Activated CD8-positive, alpha-beta T cell treated with anti-CD3 and anti-CD28 coated beads, Interleukin-2, amount 10 ng/mL, durations not matched to agents 7 days and 5 days (primary cell): Measurements from ENCODE around the gene LRRN4. TPM values are rescaled to one million over a fixed set of nuclear protein-coding genes. Genes with fewer than 3 reads are reported as not detected.
"Not testable (repeated sequence)": the region's sequence is repeated elsewhere in the genome, so short reads cannot be mapped to it uniquely, and the experiment has no call there.

Experiments used
- ATAC-seq: fragments of 150-1000 bp; cut with Tn5 transposase; one replicate; pipeline ENCODE4 v1.10.0; 2021; ENCODE audit warnings: moderate library complexity
- CTCF ChIA-PET: fragments of 350-600 bp; sonication (Branson Sonifier 250); formaldehyde crosslinking; loops from one replicate; lab custom pipeline; 2021; ENCODE audit warnings: antibody characterized with exemption; lab: Charles Lee
- POLR2A ChIA-PET: fragments of 350-600 bp; sonication (Branson Sonifier 250); formaldehyde crosslinking; loops from one replicate; lab custom pipeline; 2021; ENCODE audit warnings: antibody characterized with exemption; lab: Charles Lee
- DNase-seq: peaks from one replicate; pipeline ENCODE4 v3.0.0-alpha.2; 2020
- H3K27ac Mint-ChIP-seq: one replicate; pipeline ENCODE4 v1.8.0; 2021; ENCODE audit warnings: mild to moderate bottlenecking, mixed read lengths
- H3K27me3 Mint-ChIP-seq: one replicate; pipeline ENCODE4 v1.8.0; 2021; ENCODE audit warnings: low read depth, mixed read lengths
- H3K36me3 Mint-ChIP-seq: one replicate; pipeline ENCODE4 v1.8.0; 2021; ENCODE audit warnings: low read depth, mixed read lengths
- H3K4me1 Mint-ChIP-seq: one replicate; pipeline ENCODE4 v1.8.0; 2021; ENCODE audit warnings: low read depth, mixed read lengths
- H3K4me3 Mint-ChIP-seq: one replicate; pipeline ENCODE4 v1.8.0; 2021; ENCODE audit warnings: mild to moderate bottlenecking, mixed read lengths
- H3K9me3 Mint-ChIP-seq: one replicate; pipeline ENCODE4 v1.8.0; 2022; ENCODE audit warnings: mixed read lengths; ENCODE audit not compliant: insufficient read depth
- total RNA-seq, 2 experiments: library from RNA; stranded (reverse); gene quantifications; one replicate each; pipeline ENCODE4 v1.2.3, GENCODE V29; 2021

Gene LRRN4
- total RNA-seq, 2 experiments from 2014 or later, result not detected

- no peaks in the 10 kb centered on the region for H3K36me3 Mint-ChIP-seq
- no peak overlapping the region for H3K4me3 Mint-ChIP-seq
- H3K27me3 Mint-ChIP-seq, result peaks cover 21% of the 10 kb centered on the region
- H3K9me3 Mint-ChIP-seq, result no peaks in the 10 kb centered on the region
- no peak for ATAC-seq
- ChIA-PET CTCF (no interaction called here), POLR2A (no interaction called here)
- H3K27ac Mint-ChIP-seq, result no peak overlapping the region
- no peak for DNase-seq
- H3K4me1 Mint-ChIP-seq, result peaks cover 9% of the 10 kb centered on the region
These were observed 3.8 kb upstream of the LRRN4 start for GRCh38 chr20:6057691-6058090.

- CTCF ChIA-PET, result no interaction called here
- no peak for ATAC-seq
- H3K4me3 Mint-ChIP-seq, result no peak overlapping the region
- no peak overlapping the region for H3K27ac Mint-ChIP-seq
- POLR2A ChIA-PET, result no interaction called here
- peaks cover 9% of the 10 kb centered on the region for H3K4me1 Mint-ChIP-seq
- no peaks in the 10 kb centered on the region for H3K9me3 Mint-ChIP-seq
- H3K36me3 Mint-ChIP-seq, result no peaks in the 10 kb centered on the region
- no peak for DNase-seq
- H3K27me3 Mint-ChIP-seq, result peaks cover 22% of the 10 kb centered on the region
These were observed 3.3 kb upstream of the LRRN4 start for GRCh38 chr20:6057139-6057538.

- no peak overlapping the region for H3K4me3 Mint-ChIP-seq
- ATAC-seq, result no peak
- H3K27me3 Mint-ChIP-seq, result peaks cover 25% of the 10 kb centered on the region
- CTCF ChIA-PET, result interaction anchor here (1.0 kb wide), 1 partner anchor 40 kb away, joined by 3 read pairs; no protein-coding TSS in a partner anchor
- no peak overlapping the region for H3K27ac Mint-ChIP-seq
- POLR2A ChIA-PET, result interaction anchor here (0.6 kb wide), 1 partner anchor 1857 kb away, joined by 3 read pairs; no protein-coding TSS in a partner anchor
- H3K36me3 Mint-ChIP-seq, result no peaks in the 10 kb centered on the region
- no peaks in the 10 kb centered on the region for H3K9me3 Mint-ChIP-seq
- no peak for DNase-seq
- peaks cover 9% of the 10 kb centered on the region for H3K4me1 Mint-ChIP-seq
These were observed 2.2 kb upstream of the LRRN4 start for GRCh38 chr20:6055981-6056569.

- H3K27ac Mint-ChIP-seq, result no peak overlapping the region
- ATAC-seq (no peak), DNase-seq (no peak)
- no peaks in the 10 kb centered on the region for H3K9me3 Mint-ChIP-seq
- CTCF ChIA-PET, result no interaction called here
- peaks cover 8% of the 10 kb centered on the region for H3K4me1 Mint-ChIP-seq
- H3K4me3 Mint-ChIP-seq, result no peak overlapping the region
- no peaks in the 10 kb centered on the region for H3K36me3 Mint-ChIP-seq
- POLR2A ChIA-PET, result interaction anchor here (0.6 kb wide), 1 partner anchor 1858 kb away, joined by 3 read pairs; no protein-coding TSS in a partner anchor
- peaks cover 32% of the 10 kb centered on the region for H3K27me3 Mint-ChIP-seq
These were observed 1.4 kb upstream of the LRRN4 start for GRCh38 chr20:6055161-6055783.

- CTCF ChIA-PET, H3K4me1 Mint-ChIP-seq, H3K9me3 Mint-ChIP-seq, H3K4me3 Mint-ChIP-seq, H3K36me3 Mint-ChIP-seq, POLR2A ChIA-PET, DNase-seq, ATAC-seq, H3K27ac Mint-ChIP-seq: not testable (repeated sequence)
- H3K27me3 Mint-ChIP-seq, result peaks cover 35% of the 10 kb centered on the region
These were observed 810 bp upstream of the LRRN4 start for GRCh38 chr20:6054689-6055051.

GRCh38 chr20:6053064-6053775 is 640 bp downstream of the LRRN4 start:
- peaks cover 36% of the 10 kb centered on the region for H3K27me3 Mint-ChIP-seq
- no peaks in the 10 kb centered on the region for H3K36me3 Mint-ChIP-seq
- no peak overlapping the region for H3K27ac Mint-ChIP-seq
- no peak overlapping the region for H3K4me3 Mint-ChIP-seq
- ChIA-PET CTCF (no interaction called here), POLR2A (no interaction called here)
- ATAC-seq (no peak), DNase-seq (no peak)
- peaks cover 8% of the 10 kb centered on the region for H3K4me1 Mint-ChIP-seq
- no peaks in the 10 kb centered on the region for H3K9me3 Mint-ChIP-seq

GRCh38 chr20:6051505-6051904 is 2.4 kb downstream of the LRRN4 start:
- ChIA-PET POLR2A (no interaction called here), CTCF (no interaction called here)
- Mint-ChIP-seq H3K4me1 (peaks cover 8% of the 10 kb centered on the region), H3K9me3 (no peaks in the 10 kb centered on the region), H3K27ac (no peak overlapping the region), H3K27me3 (peaks cover 31% of the 10 kb centered on the region), H3K4me3 (no peak overlapping the region), H3K36me3 (no peaks in the 10 kb centered on the region)
- DNase-seq (no peak), ATAC-seq (no peak)

GRCh38 chr20:6048391-6048790 is 5.5 kb downstream of the LRRN4 start:
- no peaks in the 10 kb centered on the region for H3K9me3 Mint-ChIP-seq
- peaks cover 25% of the 10 kb centered on the region for H3K27me3 Mint-ChIP-seq
- ATAC-seq, result no peak
- no peak overlapping the region for H3K4me3 Mint-ChIP-seq
- H3K4me1 Mint-ChIP-seq, result peaks cover 14% of the 10 kb centered on the region
- ChIA-PET POLR2A (no interaction called here), CTCF (no interaction called here)
- H3K27ac Mint-ChIP-seq, result no peak overlapping the region
- DNase-seq, result no peak
- H3K36me3 Mint-ChIP-seq, result no peaks in the 10 kb centered on the region

- peaks cover 13% of the 10 kb centered on the region for H3K27me3 Mint-ChIP-seq
- ChIA-PET CTCF (no interaction called here), POLR2A (no interaction called here)
- H3K4me1 Mint-ChIP-seq, result peaks cover 6% of the 10 kb centered on the region
- DNase-seq, result no peak
- H3K36me3 Mint-ChIP-seq, result peaks cover 7% of the 10 kb centered on the region
- no peak overlapping the region for H3K4me3 Mint-ChIP-seq
- ATAC-seq, result no peak
- H3K27ac Mint-ChIP-seq, result no peak overlapping the region
- no peaks in the 10 kb centered on the region for H3K9me3 Mint-ChIP-seq
These were observed 7.4 kb downstream of the LRRN4 start for GRCh38 chr20:6046432-6046831.

- no peak for ATAC-seq
- peaks cover 11% of the 10 kb centered on the region for H3K36me3 Mint-ChIP-seq
- H3K27ac Mint-ChIP-seq, result no peak overlapping the region
These were observed 8.3 kb downstream of the LRRN4 start for GRCh38 chr20:6045566-6045965.

GRCh38 chr20:6044115-6044514 is 9.7 kb downstream of the LRRN4 start:
- H3K27ac Mint-ChIP-seq, result no peak overlapping the region
- POLR2A ChIA-PET, result no interaction called here
- CTCF ChIA-PET, result no interaction called here
- H3K4me1 Mint-ChIP-seq, result peaks cover 6% of the 10 kb centered on the region
- no peak overlapping the region for H3K4me3 Mint-ChIP-seq
- no peaks in the 10 kb centered on the region for H3K27me3 Mint-ChIP-seq
- peaks cover 22% of the 10 kb centered on the region for H3K36me3 Mint-ChIP-seq
- H3K9me3 Mint-ChIP-seq, result no peaks in the 10 kb centered on the region
- DNase-seq, result no peak
- ATAC-seq, result no peak

More at GRCh38 chr20:6045566-6045965, 8.3 kb downstream of the LRRN4 start:
- ChIA-PET POLR2A (no interaction called here), CTCF (no interaction called here)
- no peak for DNase-seq
- peaks cover 6% of the 10 kb centered on the region for H3K4me1 Mint-ChIP-seq
- H3K9me3 Mint-ChIP-seq, result no peaks in the 10 kb centered on the region
- peaks cover 7% of the 10 kb centered on the region for H3K27me3 Mint-ChIP-seq
- no peak overlapping the region for H3K4me3 Mint-ChIP-seq

GRCh38 chr20:6041808-6042265 is 12.0 kb downstream of the LRRN4 start:
- H3K27me3 Mint-ChIP-seq, result no peaks in the 10 kb centered on the region
- H3K36me3 Mint-ChIP-seq, result peaks cover 25% of the 10 kb centered on the region
- ATAC-seq (no peak), DNase-seq (no peak)
- peaks cover 6% of the 10 kb centered on the region for H3K4me1 Mint-ChIP-seq
- H3K9me3 Mint-ChIP-seq, result no peaks in the 10 kb centered on the region
- no peak overlapping the region for H3K27ac Mint-ChIP-seq
- H3K4me3 Mint-ChIP-seq, result no peak overlapping the region
- ChIA-PET POLR2A (no interaction called here), CTCF (no interaction called here)
